Stimulated activated naive CD8-positive, alpha-beta T cell treated with anti-CD3 and anti-CD28 coated beads, Interleukin-15, Interleukin-2, amounts not matched to agents 100 U/mL and 50 U/mL, for 24 hours (primary cell): Measurements from ENCODE around the gene VPS25.

Experiments used
- ATAC-seq: fragments of 150-1000 bp; cut with Tn5 transposase; one replicate; pipeline ENCODE4 v1.10.0; 2021
- DNase-seq: peaks from one replicate; pipeline ENCODE4 v3.0.0; 2021

VPS25 gene

DNA sequence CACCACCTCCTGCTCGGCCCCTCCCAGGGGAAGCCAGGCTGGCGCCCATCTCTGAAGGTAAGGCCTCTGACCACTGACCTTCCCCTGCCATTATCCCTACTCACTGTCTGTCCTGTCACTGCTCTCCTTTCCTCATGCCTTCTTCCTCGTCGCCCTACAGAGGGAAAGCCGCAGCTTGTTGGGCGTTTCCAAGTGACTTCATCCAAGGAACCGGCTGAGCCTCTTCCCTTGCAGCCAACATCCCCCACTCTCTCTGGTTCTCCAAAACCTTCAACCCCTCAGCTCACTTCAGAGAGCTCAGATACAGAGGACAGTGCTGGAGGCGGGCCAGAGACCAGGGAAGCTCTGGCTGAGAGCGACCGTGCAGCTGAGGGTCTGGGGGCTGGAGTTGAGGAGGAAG is 22.2 kb downstream of the VPS25 start:
- DNase-seq (no peak), ATAC-seq (no peak)

DNA sequence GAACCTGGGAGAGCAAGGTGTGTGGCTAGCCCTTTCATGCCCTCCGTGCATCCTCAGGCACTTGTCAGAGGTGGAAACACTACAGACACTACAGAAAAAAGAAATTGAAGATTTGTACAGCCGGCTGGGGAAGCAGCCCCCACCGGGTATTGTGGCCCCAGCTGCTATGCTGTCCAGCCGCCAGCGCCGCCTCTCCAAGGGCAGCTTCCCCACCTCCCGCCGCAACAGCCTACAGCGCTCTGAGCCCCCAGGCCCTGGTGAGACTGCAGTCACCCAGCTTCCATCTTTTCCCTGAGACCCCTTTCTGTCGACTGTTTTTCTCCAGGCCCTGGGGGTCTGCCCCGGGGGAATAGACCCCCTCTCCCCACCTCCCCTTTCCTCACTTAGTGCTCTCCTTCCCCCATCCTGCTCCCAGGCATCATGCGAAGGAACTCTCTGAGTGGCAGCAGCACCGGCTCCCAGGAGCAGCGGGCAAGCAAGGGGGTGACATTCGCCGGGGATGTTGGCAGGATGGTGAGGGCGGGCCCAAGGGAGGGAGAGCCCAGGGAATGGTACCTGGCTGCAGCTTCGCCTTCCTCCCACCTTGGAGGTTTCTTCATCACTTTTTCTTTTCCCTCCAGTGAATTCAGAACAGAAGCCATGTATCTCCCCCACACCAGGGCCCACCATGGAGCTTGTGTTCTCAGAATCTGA is 23.0 kb downstream of the VPS25 start:
- ATAC-seq, result no peak
- no peak for DNase-seq

DNA sequence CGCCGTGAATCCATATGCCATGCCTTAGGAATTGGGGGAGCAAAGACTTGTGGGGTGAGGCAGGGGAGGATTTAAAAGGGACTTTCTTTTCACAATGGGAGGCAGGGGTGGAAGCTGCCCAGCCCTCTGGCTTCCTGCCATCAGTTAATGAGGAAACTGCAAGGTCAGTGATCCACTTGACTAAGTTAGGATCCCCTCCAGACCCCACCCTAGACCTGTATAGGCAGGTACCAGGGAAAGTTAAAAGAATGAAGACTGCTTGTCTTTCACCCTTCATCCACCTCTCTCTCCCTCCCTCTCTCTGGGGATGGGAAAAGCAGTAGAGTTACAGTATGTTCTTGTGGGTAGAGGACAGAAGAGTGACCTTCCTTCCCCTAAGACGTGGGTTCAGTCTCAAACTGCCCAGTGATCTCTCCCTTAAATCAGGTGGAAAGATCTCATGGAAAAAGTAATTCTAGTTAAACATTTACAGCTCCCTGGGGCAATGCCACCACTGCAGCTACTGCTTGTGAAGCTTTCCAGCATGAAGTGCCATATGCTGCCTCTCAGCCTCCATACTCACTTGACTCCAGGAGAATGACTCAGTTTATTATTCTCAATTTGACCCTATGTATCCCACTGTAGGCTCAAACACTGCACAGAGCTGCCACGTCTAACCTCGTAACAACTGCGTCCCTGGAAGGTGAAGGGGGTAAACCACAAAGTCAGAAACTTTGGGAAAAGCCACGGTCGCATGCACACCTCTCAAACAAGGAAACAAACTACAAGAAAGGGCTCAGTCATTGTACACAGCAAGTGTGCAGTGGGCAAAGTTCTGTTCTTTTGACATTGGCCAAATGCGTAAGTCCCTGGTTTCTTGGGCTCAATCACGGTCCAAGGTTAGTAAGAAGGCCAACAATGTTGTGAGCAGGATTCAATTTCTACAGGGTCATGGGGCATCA is 24.1 kb downstream of the VPS25 start:
- no peak for DNase-seq
- no peak for ATAC-seq

DNA sequence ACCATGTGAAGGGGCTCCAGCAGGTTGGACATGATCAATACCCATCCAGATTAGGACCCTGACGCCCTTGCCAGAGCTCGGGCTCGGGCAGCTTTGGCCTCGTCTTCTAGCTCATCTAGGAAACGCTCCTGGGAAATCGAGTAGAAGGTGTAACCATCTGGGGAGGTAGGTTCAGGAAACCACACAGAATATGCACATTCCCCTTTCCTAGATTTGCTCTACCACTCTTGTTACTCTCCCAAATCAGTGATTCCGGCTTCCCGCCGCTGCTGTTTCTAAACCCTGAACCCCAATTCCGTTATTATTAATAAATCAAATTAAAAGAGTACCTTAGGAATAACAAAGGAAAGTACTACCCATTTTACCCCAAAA is 24.7 kb downstream of the VPS25 start:
- DNase-seq, result no peak
- no peak for ATAC-seq

DNA sequence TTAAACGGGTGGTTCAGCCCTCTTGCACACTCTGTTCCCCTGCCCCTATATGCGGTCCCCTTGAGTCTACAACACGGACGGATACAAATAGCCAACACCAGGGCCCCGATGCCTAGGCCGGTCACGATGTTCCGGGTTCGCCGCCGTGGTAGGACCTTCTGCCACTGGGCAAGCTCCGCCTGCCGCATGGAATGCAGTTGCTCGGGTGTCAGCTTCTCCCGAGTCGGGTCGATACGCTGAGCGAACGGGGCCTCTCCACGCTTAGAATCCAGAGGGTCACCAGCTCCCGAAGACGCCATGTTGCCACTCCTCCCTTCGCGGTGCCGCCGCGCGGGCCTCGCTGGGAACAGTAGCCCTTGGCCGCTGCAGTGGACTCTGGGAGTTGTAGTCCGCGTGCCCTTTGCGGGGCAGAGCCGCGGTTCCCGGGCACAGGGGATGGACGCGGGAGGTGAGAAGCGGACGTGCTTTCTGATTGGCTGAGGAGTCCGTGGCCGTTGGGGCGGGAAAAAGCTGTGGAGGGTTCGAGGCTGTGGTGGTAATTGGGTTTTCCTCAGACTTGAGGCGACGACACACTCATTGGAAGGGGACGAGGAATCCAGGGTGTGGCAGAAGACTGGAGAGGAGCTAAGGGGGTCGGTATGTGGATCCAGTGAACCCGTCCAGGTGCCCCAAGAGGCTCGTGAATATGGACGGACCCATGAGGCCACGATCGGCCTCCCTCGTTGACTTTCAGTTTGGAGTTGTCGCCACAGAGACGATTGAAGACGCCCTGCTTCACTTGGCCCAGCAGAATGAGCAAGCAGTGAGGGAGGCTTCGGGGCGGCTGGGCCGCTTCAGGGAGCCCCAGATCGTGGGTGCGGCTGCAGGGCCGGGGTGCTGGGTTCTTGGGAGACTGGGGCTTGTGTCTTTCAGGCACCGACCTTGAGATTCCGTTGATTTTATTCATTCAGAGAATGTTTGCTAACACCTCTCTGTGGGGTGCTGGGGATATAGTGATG is 25.4 kb downstream of the VPS25 start, which contains the start of the genes CNTD1 and COA3:
Gene CNTD1 (plus strand): TSS at position 479 of the 998 bp plus-strand sequence. CDS start 207 bp downstream, at position 686.
Gene COA3 (minus strand): TSS at position 322 of the 998 bp plus-strand sequence. CDS start 23 bp downstream, at position 299.
- DNase-seq, result peak; percentile 88
- ATAC-seq, result peak; percentile 98

DNA sequence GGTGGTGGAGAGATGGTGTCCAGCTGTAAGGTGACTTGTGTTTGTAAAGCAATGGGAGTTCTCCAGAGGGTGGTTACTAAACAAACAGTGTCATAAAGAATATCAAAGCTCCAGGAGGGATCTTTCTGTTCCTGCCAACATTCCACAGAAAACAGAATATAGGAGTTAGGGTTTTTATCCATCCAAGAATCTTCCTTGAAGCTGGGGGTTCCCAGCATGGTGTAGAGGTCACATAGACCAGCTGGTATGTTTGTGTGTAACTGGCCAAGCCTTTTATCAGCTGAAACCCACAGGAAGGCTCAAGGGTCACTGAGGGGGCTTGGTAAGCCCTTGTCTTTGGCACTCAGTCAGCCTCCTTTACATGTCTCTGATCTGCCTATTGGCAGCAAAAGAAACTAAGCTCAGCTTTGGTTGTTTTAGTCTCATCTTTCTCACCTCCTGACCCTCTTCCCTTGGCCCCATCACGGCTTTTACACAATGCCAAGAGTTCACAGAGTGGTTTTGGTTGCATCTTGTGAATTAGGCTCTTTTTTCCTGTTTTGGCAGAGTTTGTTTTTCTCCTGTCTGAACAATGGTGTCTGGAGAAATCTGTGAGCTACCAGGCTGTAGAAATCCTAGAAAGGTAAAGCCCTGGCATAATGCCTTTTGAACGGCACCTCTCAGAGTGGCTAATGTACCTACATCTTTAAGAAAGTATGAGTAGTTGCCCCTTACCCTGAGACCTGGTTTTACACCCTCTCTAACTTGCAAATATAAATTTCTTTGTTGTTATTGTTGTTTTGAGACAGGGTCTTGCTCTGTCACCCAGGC is 30.0 kb downstream of the VPS25 start:
- ATAC-seq, result no peak
- no peak for DNase-seq

DNA sequence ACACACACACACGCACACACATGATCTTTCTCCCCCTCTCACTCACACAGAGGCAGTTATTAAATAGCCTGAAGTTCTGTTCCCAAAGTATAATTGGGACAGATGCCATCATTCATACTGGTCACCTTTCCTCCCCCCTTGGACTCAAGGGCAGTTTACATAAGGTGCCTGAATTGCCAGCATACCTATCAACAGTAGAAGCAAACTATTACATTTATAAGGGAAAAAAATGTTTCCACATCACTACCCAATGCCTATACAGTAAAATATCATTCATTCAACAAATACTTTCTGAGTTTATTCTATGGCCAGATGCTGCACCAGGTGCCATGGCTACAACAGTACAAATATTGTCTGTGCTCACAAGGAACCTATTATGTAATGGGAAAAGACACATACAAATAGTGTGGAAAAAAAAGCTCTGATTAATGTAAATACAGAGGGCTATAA is 31.7 kb downstream of the VPS25 start:
- DNase-seq, result no peak
- ATAC-seq, result no peak

DNA sequence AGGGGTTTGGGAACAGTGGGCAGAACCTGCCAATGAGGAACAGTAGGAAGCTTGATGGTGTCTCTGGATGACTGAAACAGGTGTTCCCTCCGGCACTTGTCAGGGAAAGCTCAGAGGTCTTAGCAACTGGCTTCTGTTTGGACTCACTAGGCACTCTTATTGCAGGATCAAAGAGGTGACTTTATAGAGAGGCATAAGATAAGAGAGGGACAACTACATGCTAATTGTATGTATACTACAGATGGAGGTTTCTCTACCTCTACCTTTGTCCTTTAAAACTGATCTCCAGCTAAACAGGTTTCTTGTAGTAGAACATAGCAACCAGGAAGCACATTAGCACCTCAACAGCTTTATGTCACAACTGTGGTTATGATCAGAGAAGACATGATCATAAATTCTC is 33.0 kb downstream of the VPS25 start:
- ATAC-seq (no peak), DNase-seq (no peak)

DNA sequence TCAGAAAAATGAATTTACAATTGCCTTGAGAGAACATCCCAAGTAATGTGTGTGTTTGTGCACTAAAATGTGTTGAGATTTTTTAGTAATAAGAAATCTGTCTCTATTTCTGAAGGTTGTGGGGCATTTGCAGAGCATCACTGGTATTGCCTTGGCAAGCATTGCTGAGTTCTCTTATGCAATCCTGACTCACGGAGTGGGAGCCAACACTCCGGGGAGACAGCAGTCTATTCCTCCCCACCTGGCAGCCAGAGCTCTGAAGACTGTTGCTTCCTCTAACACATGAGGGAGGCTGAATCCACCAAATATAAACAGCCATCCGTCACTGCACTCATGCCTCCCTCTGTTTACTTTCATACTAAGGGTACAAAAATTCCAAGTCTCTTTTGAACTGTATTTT is 36.0 kb downstream of the VPS25 start:
- DNase-seq (no peak), ATAC-seq (no peak)

DNA sequence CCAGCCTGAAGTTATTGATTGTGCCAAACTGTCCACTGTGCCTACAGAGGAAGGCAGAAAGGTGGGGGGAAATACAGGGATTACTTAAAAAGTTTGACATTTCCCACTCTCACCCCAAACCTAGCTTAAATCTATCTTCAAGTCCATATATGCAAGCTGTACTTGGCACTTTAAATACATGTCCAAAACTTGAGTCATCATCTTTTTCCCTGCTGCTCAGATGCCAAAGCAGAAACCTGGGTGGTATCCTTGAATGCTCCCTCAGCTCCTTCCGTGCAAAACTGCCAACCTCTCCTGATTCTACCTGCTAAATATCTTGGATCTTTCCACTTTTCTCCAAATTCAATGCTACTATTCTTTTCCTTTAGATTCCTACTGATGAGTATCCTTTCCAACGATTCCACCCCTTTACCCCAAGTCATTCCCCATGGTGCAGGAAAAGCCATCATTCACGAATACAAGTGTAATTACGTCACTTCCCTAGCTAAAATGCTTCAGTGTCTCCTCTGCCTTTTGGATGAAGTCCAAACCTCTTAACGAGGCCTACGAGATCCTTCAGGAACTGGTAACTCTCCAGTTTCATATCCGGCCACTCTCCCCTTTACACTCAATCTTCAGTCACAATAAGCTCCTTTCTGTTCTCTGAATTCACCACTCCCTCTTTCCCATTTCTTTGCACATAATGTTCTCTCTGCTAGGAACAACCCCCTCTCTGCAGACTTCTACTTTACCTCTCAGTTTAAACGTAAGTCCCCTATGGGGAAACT is 41.6 kb downstream of the VPS25 start:
- DNase-seq, result no peak
- ATAC-seq, result no peak

DNA sequence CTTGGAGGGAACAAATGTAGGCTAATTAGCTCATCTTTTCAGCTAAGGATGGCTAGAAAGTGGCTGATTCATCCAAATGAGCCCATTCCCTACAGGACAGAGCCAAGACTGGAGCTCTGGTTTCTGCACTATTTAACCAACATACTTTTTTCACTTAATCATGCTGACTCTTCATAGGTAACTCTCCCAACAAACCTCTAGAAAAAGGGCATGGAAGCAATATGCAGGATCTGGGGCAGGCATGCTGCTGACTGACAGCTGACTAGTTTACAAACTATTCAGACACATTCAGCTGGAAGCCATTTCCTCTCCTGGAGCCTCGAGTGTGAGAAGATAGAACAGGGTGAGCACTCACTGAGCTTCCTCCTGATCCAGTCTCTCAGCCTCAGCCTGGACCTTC is 44.6 kb downstream of the VPS25 start:
- ATAC-seq (no peak), DNase-seq (no peak)

DNA sequence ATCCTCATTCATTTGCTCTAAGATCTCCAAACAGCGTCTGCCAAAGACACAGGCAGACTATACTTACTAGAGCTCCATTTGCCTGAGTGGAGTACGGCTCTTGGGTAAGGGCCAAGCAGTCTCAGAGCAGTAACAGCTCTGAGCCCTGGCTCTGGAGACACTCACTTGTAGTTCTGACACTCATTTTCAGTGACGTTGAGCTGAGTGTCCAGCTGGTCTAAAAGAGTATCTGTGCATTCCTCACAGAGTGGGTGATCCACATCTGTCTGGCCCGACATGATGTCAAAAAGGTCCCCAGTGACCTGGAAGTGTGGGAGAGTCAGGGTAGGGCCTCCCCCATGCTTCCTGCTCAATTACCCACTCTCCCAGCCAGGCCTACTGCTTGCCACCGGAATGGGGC is 45.1 kb downstream of the VPS25 start:
- DNase-seq, result no peak
- no peak for ATAC-seq

DNA sequence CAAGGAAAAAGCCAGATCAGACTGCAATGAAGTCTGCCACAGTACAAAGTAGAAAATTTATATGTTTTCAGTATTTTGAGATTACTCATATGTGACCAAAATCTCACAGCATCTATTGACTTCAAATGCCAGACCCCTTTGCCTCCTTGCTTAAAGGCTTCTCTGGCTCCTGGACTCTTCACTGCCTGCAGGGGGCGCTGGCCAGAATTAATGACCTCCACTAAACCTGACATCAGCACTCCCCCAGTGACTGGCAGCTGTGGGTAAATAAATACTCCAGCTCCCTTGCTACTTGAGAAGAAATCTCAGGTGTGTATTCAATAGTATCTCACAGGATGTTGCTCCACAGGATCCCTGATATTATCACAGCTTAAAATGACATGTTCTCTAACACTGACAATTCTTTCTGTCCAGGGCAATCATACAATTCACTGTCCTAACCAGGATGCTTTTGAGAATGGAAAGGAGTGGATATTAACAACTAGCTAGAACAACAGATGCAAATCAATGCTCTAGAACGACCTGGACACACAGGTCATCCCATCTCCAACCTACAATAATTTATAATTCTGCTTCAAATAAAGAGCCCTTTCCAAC is 46.8 kb downstream of the VPS25 start:
- ATAC-seq (peak; percentile 42), DNase-seq (peak; percentile 80)

DNA sequence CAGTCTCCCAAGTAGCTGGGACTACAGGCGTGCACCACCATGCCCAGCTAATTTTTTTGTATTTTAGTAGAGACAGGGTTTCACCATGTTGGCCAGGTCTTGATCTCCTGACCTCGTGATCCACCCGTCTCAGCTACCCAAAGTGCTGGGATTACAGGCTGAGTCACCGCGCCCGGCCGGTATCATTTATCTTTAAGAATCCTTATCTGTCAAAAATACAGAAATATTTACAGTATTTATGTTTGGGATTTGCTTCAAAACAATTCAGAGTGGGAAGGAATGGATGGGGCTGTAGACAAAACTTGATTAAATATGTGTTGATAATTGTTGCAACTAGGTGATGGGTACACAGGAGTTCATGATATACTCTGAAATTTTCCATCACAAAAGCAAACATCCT is 47.9 kb downstream of the VPS25 start:
- ATAC-seq (no peak), DNase-seq (no peak)

DNA sequence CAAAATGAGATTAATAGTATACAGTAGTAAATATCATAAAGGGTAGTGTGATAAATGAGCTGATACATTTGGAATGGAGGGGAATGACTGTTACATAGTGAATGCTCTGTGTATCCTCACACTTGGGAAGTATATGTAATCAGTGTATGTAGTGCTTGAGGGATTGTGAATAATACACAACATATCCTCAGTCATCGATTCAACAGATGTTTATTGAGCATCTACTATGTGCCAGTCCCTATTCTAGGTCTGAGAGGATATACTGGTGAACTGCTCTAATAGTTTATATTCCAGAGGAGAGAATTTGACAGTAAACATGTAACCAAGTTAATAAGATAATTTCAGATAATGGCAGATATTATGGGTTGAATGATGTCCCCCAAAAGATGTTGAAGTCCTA is 54.2 kb downstream of the VPS25 start:
- ATAC-seq, result no peak

More for the DNA sequence above, 54.2 kb downstream of the VPS25 start:
- no peak for DNase-seq
